Subcutaneous abdominal adipose tissue (tissue), 5 donors: ENCODE measurements around the gene UCP2.

Experiments used
- H3K27ac ChIP-seq: one replicate; pipeline ENCODE4 v1.7.0; 2013; ENCODE audit warnings: low read depth, mild to moderate bottlenecking, inconsistent platforms, low read length, moderate library complexity
- H3K27me3 ChIP-seq, 5 donors: one replicate each; pipeline ENCODE4 v1.7.0; 2013; ENCODE audit warnings: low read length in 5 of 5, inconsistent platforms in 1 of 5; ENCODE audit not compliant: control insufficient read depth in 5 of 5, insufficient read depth in 4 of 5
- H3K36me3 ChIP-seq, 5 donors: one replicate each; pipeline ENCODE4 v1.7.0; 2013; ENCODE audit warnings: low read length in 5 of 5; ENCODE audit not compliant: control insufficient read depth in 5 of 5, insufficient read depth in 5 of 5
- H3K4me1 ChIP-seq, 5 donors: one replicate each; pipeline ENCODE4 v1.7.0; 2013; ENCODE audit warnings: low read length in 5 of 5, mild to moderate bottlenecking in 3 of 5, moderate library complexity in 1 of 5; ENCODE audit not compliant: control insufficient read depth in 5 of 5, insufficient read depth in 5 of 5
- H3K4me3 ChIP-seq, 5 donors: one replicate each; pipeline ENCODE4 v1.7.0; 2013; ENCODE audit warnings: low read length in 5 of 5, low read depth in 1 of 5
- H3K9ac ChIP-seq, 5 donors: one replicate each; pipeline ENCODE4 v1.7.0; 2013; ENCODE audit warnings: low read length in 5 of 5, mild to moderate bottlenecking in 4 of 5, moderate library complexity in 3 of 5
- H3K9me3 ChIP-seq, 5 donors: one replicate each; pipeline ENCODE4 v1.7.0; 2013; ENCODE audit warnings: low read length in 5 of 5; ENCODE audit not compliant: control insufficient read depth in 5 of 5
- donor health status: healthy.
- donor health status: healthy.
- donor health status: healthy.
- donor health status: healthy.
- donor health status: healthy.

Gene UCP2

DNA sequence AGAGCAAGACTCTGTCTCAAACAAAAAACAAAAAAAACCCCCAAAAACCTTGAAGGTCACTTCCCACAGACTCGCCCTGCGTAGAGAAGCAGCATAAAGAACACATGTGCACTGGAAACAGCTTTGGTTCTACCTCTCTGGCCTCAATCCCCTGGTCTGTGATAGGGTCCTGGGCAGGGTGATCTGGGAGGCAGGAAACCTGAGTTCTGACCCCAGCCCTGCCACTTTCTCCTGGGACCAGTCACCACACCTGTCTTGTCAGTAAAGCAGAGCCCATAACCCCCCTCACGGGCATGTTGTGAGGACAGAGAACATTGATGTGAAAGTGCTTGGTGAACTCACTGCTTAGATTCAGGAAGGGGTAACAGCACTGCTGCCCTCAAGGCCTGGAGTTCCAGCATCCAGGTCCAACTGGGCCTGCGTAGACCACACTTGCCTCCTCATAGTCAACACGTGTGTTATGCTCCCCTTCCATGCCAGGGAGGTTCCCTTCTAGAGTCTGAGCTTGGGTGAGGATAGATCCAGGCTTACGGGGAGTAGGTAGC lies 11.4 kb downstream of the UCP2 start:
- H3K27ac ChIP-seq: no peak overlapping the region
- peaks cover 0 to 24% (median 18%) of the 10 kb centered on the region in 5 donors for H3K36me3 ChIP-seq
- H3K4me1 ChIP-seq: peaks cover 0 to 28% (median 17%) of the 10 kb centered on the region in 5 donors
- no peak overlapping the region for H3K9ac ChIP-seq
- no peak overlapping the region for H3K4me3 ChIP-seq
- H3K27me3 ChIP-seq: no peaks in the 10 kb centered on the region
- no peaks in the 10 kb centered on the region for H3K9me3 ChIP-seq

GRCh38 chr11:73969991-73970800 lies 12.4 kb downstream of the UCP2 start:
- Histone ChIP-seq H3K4me1 (peaks cover 0 to 28% (median 19%) of the 10 kb centered on the region in 5 donors), H3K36me3 (peaks cover 0 to 14% (median 10%) of the 10 kb centered on the region in 5 donors), H3K27me3 (no peaks in the 10 kb centered on the region), H3K4me3 (no peak overlapping the region), H3K9me3 (no peaks in the 10 kb centered on the region), H3K27ac (no peak overlapping the region), H3K9ac (no peak overlapping the region)

- H3K27me3 ChIP-seq: no peaks in the 10 kb centered on the region
- H3K27ac ChIP-seq: no peak overlapping the region
- H3K9me3 ChIP-seq: no peaks in the 10 kb centered on the region
- H3K4me3 ChIP-seq: no peak overlapping the region
- no peak overlapping the region for H3K9ac ChIP-seq
- peaks cover 0 to 2% (median 0%) of the 10 kb centered on the region in 5 donors for H3K36me3 ChIP-seq
- peaks cover 0 to 31% (median 25%) of the 10 kb centered on the region in 5 donors for H3K4me1 ChIP-seq
These were observed 13.6 kb downstream of the UCP2 start for GRCh38 chr11:73969091-73969490.

DNA sequence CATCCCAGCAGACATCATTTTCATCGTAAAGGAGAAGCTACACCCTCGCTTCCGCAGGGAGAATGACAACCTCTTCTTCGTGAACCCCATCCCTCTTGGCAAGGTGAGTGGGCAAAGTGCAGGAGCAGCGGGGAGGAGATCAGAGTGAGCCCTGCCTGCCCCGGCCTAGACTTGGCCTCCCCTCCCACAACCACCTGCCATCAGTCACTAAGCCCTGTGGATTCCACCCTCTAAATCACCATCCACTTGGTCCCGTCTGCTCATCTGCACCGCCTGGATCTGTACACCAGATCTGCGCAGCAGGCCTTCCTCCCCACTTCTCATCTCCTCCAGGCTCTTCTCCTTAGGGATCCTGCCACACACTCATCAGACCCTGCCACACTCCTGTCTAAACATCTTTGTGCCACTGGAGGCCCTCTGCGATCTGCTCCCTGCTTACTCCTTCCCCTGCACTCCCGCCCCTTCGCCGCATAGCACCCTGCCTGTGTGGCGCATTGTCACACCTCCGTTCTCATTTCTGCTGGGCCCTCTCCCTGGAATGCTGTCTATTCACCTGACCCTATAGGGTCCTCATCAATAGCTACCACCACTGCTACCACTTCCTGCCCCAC lies 14.2 kb downstream of the UCP2 start:
- H3K9ac ChIP-seq: no peak overlapping the region
- no peaks in the 10 kb centered on the region for H3K9me3 ChIP-seq
- H3K4me3 ChIP-seq: no peak overlapping the region
- no peak overlapping the region for H3K27ac ChIP-seq
- H3K4me1 ChIP-seq: peaks cover 0 to 26% (median 20%) of the 10 kb centered on the region in 5 donors
- no peaks in the 10 kb centered on the region for H3K36me3 ChIP-seq
- H3K27me3 ChIP-seq: no peaks in the 10 kb centered on the region

DNA sequence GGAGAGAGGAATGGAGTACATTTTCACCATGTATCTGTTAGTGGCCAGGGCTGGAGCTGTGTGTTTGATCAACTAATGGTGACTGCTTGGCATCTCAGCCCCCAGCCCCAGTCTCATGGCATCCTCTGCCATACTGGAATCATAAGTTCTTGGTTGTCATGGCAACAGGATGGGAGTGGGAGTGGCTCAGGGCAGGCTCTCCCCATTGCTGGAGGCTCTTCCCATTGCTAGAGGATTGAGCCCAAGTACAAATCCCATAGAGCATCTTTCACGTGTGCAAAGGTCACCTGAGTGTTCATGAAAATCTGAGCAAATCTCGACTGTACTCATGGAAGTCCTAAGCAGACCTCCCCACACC lies 16.9 kb downstream of the UCP2 start:
- no peaks in the 10 kb centered on the region for H3K27me3 ChIP-seq
- no peaks in the 10 kb centered on the region for H3K9me3 ChIP-seq
- no peak overlapping the region for H3K27ac ChIP-seq
- no peak overlapping the region for H3K9ac ChIP-seq
- H3K36me3 ChIP-seq: no peaks in the 10 kb centered on the region
- H3K4me3 ChIP-seq: no peak overlapping the region
- peaks cover 0 to 14% (median 10%) of the 10 kb centered on the region in 5 donors for H3K4me1 ChIP-seq

- Histone ChIP-seq H3K4me3 (no peak overlapping the region), H3K27ac (no peak overlapping the region), H3K9ac (no peak overlapping the region), H3K27me3 (no peaks in the 10 kb centered on the region), H3K9me3 (no peaks in the 10 kb centered on the region), H3K36me3 (no peaks in the 10 kb centered on the region), H3K4me1 (peaks cover 0 to 14% (median 10%) of the 10 kb centered on the region in 5 donors)
These were observed 17.4 kb downstream of the UCP2 start for GRCh38 chr11:73965076-73965763.

DNA sequence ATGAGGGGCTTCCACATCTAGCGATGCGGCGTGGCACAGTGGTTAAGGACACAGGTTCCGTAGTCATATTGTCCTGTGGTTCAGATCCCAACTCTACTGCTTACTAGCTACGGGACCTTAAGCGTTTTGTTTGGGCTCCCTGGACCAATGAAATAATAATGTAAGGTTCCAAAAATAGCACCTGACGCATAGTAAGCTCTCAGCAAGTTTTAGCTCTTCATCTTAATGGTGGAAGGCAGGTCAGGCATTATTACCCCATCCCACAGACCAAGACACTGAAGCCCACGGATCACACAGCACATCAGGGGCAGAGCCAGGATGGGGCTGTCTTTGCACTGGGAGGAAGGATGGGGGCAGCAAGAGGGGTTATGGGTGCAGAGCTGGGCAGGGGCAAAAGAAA lies 18.8 kb downstream of the UCP2 start:
- Histone ChIP-seq H3K9me3 (no peaks in the 10 kb centered on the region), H3K27ac (no peak overlapping the region), H3K4me1 (peaks cover 0 to 14% (median 10%) of the 10 kb centered on the region in 5 donors), H3K9ac (no peak overlapping the region), H3K4me3 (no peak overlapping the region), H3K27me3 (peaks cover 0 to 3% (median 2%) of the 10 kb centered on the region in 5 donors), H3K36me3 (no peaks in the 10 kb centered on the region)

DNA sequence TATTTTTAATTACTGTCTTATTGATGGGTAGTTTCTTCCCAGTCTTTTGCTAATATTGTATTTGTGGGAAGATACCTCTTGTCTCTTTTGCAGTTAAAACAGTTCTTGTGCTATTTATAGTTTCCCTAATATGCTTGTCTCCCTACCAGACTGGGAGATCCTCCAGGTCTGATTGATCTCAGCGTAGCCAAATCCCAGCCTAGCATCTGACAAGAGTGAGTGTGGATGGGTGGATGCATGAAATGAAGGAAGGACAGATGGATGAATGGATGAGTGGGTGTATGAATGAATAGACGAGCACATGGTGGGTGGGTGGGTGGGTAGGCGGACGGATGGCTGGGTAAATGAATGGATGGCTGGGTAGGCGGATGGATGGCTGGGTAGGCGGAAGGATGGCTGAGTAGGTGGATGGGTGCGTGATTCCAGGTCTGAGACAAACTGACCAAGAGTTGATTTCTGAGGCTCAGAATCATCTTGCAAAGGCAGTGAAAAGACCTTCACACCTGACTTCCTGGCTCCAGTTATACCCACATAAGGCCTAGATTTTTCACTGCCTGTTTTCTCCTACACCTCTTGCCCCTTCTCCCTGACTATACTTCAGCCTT lies 20.4 kb downstream of the UCP2 start:
- no peak overlapping the region for H3K27ac ChIP-seq
- peaks cover 0 to 14% (median 11%) of the 10 kb centered on the region in 5 donors for H3K4me1 ChIP-seq
- H3K9me3 ChIP-seq: no peaks in the 10 kb centered on the region
- H3K4me3 ChIP-seq: no peak overlapping the region
- no peaks in the 10 kb centered on the region for H3K36me3 ChIP-seq
- H3K27me3 ChIP-seq: peaks cover 8 to 16% (median 12%) of the 10 kb centered on the region in 5 donors
- no peak overlapping the region for H3K9ac ChIP-seq

DNA sequence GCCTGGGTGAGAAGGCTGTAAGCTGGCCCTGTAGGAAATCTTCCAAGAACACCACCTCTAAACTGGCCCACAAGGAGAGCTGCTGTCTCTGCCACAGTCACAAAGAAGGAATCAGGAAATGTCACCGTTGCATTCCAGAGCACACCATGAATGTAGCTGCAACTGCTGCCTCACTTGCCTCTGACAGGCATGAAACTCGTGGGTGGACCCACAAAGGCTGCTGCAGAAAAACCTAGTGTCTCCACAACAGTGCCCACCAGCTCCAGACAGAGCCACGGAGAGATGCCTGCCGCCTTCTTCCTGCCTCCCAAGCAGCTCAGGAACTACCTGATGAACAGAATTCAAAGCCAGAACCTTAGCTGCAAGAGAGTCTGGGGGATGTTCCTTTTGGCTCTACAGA lies 21.3 kb downstream of the UCP2 start:
- Histone ChIP-seq H3K27ac (no peak overlapping the region), H3K36me3 (no peaks in the 10 kb centered on the region)

More for the DNA sequence above, 21.3 kb downstream of the UCP2 start:
- Histone ChIP-seq H3K27me3 (peaks cover 12 to 21% (median 17%) of the 10 kb centered on the region in 5 donors), H3K4me3 (no peak overlapping the region), H3K9ac (no peak overlapping the region), H3K4me1 (peaks cover 0 to 14% (median 11%) of the 10 kb centered on the region in 5 donors), H3K9me3 (no peaks in the 10 kb centered on the region)
